HEK293 (cell line): ENCODE measurements around the gene CFAP46.

Experiments
- CTCF ChIP-seq: fragments of 450-650 bp; formaldehyde crosslinking; IDR thresholded peaks from 2 replicates; pipeline ENCODE4 v1.5.1; 2016; ENCODE audit warnings: missing biosample characterization, missing genetic modification characterization
- PRDM4 ChIP-seq: fragments of 450-650 bp; formaldehyde crosslinking; IDR thresholded peaks from 2 replicates; pipeline ENCODE4 v1.5.1; 2017; ENCODE audit warnings: missing biosample characterization, missing genetic modification characterization

- TF ChIP-seq CTCF (no peak), PRDM4 (no peak)
These were observed 155.4 kb downstream of the CFAP46 start for GRCh38 chr10:132786884-132787494.
